ENCODE measurements around the gene MPZL1. TPM values are rescaled to one million over a fixed set of nuclear protein-coding genes. Genes with fewer than 3 reads are reported as not detected.

MPZL1 gene
- total and polyA plus RNA-seq, 2 donors (not counting 3 experiments of a cell fraction or from before 2014, with no cell fraction given): 41.7 to 99.1 TPM

- dilution Hi-C loops (cut with MboI; ENCODE audit: extremely low pct_ligation_motif_present, low sequenced_read_pairs): no loop called here
- H3K4me3 ChIP-seq (replicated peaks in 1 of 3; ENCODE audit: insufficient read depth in 1 of 3, low read depth in 1 of 3, low read length in 3 of 3): no peak overlapping the region
- no TSS peak for BruUV-seq (replicated peaks)
- H3K9me1 ChIP-seq (replicated peaks; ENCODE audit: control insufficient read depth, extremely low read depth, insufficient read depth, low read length): no peaks in the 10 kb centered on the region
- no peaks in the 10 kb centered on the region for H3K79me2 ChIP-seq (ENCODE audit: control insufficient read depth, insufficient read depth, low read length)
- H3K4me1 ChIP-seq (ENCODE audit: control insufficient read depth, extremely low read depth, insufficient read depth, low read length): no peaks in the 10 kb centered on the region
- no peak for TF ChIP-seq CTCF (IDR thresholded peaks at IDR 0.05; ENCODE audit: extremely low read depth in 1 of 2, insufficient read depth in 1 of 2, low read depth in 1 of 2, low read length in 2 of 2)
- no peak for TF ChIP-seq POLR2AphosphoS5 (IDR thresholded peaks at IDR 0.05; ENCODE audit: insufficient read depth, low read depth, low read length)
- TF ChIP-seq MAX (IDR thresholded peaks at IDR 0.05; ENCODE audit: insufficient read depth, insufficient read length): no peak
- no peak for TF ChIP-seq MYC (IDR thresholded peaks at IDR 0.05; ENCODE audit: low read depth, low read length)
- no peak for TF ChIP-seq POLR2A (IDR thresholded peaks at IDR 0.05; ENCODE audit: low read depth, low read length)
- TF ChIP-seq JUN (IDR thresholded peaks at IDR 0.05; ENCODE audit: borderline replicate concordance, insufficient read depth, insufficient read length, low read depth): no peak
- no peak for TF ChIP-seq GATA2 (IDR thresholded peaks at IDR 0.05; ENCODE audit: insufficient read depth, insufficient read length, low read depth, low read length)
- TF ChIP-seq FOS (IDR thresholded peaks at IDR 0.05; ENCODE audit: borderline replicate concordance, insufficient read depth, low read length): no peak
- no peak for TF ChIP-seq EZH2 (IDR thresholded peaks at IDR 0.05; ENCODE audit: borderline replicate concordance, low read depth, low read length, severe bottlenecking)
- H3K9me3 ChIP-seq (replicated peaks; ENCODE audit: control insufficient read depth, insufficient read depth, low read length): no peaks in the 10 kb centered on the region
- H3K36me3 ChIP-seq (ENCODE audit: control insufficient read depth in 2 of 2, extremely low read depth in 1 of 2, insufficient read depth in 2 of 2, low read length in 2 of 2): no peaks in the 10 kb centered on the region
- no peak overlapping the region for H3K9ac ChIP-seq (replicated peaks; ENCODE audit: extremely low read depth, insufficient read depth, low read length)
- POLR2A ChIA-PET: no interaction called here
- H3K27ac ChIP-seq (ENCODE audit: insufficient read depth, low read depth, low read length): no peak overlapping the region
- FAIRE-seq: no peak
- intact Hi-C loops (cut with micrococcal nuclease): no loop called here
- no peak overlapping the region for H2AFZ ChIP-seq (ENCODE audit: low read depth, low read length)
- peaks cover 3 to 7% of the 10 kb centered on the region in 2 experiments for H3K27me3 ChIP-seq (ENCODE audit: control insufficient read depth in 2 of 2, insufficient read depth in 2 of 2, low read length in 2 of 2)
- CTCF ChIA-PET: interaction anchor here (2.6 kb wide), 1 partner anchor 15 kb away, joined by 8 read pairs; no protein-coding TSS in a partner anchor
- DNase-seq (ENCODE audit: low read depth, low spot score): no peak
- H4K20me1 ChIP-seq (replicated peaks; ENCODE audit: control insufficient read depth, extremely low read depth, insufficient read depth, low read length): no peaks in the 10 kb centered on the region
- no peak overlapping the region for H3K4me2 ChIP-seq (ENCODE audit: insufficient read depth, low read length)
Observed at GRCh38 chr1:167672831-167673230, 49.0 kb upstream of the MPZL1 start.
